GM21390 (cell line): ENCODE data around the gene PRDM15.
A peak's percentile ranks its signal among the peaks of the same experiment; 100 is the strongest.

Source experiments
- ATAC-seq: cut with Tn5 transposase; IDR thresholded peaks from one replicate; pipeline ENCODE4 v1.9.1; 2021; ENCODE audit not compliant: unreplicated experiment

The PRDM15 gene

DNA sequence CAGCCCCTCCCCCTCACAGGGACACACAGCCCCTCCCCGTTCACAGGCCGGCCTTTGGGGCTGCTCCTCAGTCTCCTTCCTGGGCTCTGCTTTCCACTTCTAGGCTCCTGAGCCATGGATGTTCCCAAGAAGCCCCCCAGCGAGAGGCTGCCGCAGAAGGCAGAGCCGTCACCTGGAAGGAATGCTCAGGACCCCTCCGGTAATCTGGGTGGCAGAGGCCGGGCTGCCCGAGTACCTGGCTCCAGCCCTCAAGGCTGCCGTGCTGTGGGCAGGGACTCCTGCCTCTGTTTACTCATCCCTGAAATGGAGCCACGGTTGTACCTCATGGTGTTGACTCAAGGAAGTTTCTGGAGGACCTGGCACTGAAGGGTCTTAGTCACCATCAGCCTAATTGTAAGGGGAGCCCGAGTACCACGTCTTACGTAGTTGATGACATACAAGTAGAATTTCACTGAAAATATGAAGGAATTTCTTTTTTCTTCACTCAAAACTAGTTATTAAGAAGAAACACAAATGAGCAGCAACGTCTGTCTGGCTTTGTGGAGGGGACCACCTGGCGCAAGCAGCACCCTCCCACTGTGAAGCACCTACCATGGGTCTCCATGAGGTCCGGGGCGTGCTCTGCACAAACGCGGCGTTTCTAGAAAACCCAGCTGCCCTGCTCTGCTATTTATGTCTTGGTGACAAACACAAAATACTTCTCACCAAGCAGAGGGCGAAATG is 33.7 kb downstream of the PRDM15 start:
- ATAC-seq: no peak

DNA sequence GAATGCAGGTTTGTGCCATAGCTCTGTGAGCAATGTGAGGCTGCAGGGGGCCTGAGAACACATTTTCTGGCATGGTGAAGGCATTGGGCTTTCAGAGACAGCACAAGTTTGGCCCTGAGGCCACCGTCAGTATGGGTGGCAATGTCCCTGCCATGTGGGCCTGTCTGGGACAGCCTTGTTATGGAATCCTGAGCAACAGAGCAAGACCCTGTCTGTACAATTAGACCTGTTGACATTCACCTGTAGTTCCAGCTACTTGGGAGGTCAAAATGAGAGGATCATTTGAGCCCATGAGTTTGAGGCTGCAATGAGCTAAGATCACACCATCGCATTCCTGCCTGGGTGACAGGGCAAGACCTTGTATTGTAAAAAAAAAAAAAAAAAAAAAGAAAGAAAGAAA is 35.6 kb downstream of the PRDM15 start:
- ATAC-seq: no peak

DNA sequence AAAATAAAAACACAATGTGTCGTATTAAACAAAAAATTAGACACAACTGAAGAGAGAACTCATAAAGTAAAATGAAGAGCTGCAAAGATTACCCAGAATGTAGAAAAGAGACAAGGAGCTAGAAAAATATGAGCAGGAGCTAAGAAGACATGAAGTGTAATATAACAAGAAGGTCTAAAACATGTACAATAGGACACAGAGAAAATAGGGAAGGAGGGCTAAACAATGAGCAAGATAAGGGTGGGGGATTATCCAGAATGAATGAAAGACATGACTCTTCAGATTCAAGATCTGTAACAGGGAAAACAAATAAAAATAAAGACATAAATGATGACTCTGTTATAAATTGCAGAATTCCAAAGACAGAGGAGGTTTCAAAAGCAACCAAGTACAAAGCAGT is 38.3 kb downstream of the PRDM15 start:
- ATAC-seq: no peak

DNA sequence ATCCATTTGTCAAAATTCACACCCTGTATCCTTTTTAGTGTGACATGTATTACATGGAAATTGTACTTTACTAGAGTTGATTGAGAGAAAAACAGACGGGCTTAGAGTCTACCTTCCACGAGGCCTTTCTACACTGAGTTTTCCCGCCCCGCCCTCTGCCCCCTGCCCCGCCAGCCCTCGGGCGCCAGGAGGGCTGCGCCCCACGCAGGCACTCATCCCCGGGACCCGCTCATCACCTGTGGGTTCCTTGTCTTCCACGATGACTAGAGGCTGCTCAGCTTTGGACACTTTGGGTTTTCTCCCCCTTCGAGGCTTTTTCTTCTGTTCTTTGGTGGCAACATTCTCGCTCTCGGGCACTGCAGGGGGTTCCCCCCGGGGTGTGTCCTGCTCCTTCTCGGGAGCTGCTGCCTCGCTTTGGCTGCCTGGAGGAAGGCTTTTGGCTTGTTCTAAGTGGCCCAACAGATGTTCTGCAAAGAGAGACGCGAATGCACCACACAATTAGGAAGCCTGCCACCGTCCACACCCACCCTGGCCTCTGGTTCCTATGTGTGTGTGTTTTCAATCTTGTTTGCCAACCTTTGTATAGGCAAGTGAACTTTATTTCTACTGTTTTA is 39.6 kb downstream of the PRDM15 start:
- no peak for ATAC-seq

DNA sequence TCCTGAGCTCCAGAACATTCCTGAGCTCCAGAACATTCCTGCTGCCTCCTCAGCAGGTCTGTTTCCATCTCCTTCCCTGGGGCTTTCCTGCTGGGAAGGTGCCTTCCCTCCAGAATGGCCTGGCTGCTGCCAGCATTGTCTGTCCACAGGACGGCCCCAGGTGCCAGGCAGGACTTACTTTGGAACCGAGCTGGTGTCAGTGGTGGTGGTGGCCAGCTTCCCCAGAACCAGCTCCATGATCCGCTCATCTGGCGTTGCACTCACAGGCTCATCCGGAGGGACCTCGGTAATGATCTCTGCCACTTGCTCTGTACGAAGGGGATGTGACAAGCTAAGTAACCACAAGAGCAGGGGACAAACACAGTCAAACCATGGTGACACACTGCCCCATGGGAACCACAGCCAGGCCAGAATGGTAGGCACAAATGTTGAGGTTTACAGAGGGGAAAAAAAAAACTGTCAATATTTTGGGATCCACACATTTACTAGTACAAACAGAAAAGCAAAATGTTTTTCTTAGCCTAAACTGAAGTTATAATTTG is 41.3 kb downstream of the PRDM15 start:
- no peak for ATAC-seq

DNA sequence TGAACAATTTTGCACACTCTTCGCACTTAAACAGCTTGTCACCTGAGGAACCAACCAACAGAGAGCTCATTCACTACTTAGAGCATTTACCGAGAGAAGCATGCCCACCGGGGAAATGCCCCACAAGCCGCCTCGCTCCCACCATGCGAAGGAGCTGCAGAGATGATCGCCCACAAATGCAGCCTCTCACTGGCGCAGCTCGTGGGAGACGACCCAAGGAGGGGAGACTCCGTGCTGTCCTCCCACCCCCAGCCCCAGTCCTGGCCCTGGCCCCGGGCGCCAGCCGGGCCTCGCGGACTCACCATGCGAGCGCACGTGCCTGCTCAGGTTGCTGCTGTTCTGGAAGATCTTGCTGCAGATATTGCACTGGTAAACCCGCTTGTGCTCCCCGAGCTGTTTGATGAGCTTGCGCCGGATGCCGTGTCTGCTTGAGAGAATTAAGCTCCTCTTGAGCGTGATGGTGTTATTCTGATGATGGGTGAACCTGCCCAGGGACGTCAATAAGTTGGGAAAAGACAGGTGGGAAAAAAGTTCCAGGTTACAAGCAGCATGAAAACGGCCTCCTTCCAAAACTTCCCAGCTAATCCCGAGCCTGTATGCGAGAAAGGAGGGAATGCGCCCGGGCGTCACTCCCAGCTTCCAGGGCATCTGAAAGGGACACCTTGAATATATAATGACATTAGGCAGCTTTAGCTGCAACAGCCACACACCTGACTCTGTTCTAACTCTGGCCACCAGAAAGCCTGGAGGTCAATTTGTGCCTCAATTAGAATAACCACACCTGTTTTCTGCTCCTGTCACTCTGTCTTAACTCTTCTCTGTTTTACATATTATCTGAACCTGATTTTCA is 42.8 kb downstream of the PRDM15 start:
- no peak for ATAC-seq

DNA sequence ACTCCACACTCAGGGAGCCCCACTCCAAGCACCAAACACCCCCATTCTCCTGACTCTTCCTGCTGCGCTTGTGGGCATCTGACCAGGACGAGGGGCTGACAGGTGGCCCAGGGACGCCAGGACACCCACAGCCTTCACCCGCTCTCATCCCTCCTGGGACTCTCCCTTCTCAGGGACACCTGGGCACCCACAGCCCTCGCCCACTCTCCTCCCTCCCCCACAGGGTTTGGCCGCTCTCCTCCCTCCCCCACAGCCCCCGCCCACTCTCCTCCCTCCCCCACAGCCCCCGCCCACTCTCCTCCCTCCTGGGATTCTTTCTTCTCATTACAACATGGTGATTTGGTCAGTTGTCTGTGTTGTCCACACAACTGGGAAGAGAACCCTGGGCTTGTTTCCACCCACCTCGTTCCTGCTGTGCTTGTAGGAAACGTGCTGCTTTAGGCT is 43.4 kb downstream of the PRDM15 start:
- ATAC-seq: no peak

DNA sequence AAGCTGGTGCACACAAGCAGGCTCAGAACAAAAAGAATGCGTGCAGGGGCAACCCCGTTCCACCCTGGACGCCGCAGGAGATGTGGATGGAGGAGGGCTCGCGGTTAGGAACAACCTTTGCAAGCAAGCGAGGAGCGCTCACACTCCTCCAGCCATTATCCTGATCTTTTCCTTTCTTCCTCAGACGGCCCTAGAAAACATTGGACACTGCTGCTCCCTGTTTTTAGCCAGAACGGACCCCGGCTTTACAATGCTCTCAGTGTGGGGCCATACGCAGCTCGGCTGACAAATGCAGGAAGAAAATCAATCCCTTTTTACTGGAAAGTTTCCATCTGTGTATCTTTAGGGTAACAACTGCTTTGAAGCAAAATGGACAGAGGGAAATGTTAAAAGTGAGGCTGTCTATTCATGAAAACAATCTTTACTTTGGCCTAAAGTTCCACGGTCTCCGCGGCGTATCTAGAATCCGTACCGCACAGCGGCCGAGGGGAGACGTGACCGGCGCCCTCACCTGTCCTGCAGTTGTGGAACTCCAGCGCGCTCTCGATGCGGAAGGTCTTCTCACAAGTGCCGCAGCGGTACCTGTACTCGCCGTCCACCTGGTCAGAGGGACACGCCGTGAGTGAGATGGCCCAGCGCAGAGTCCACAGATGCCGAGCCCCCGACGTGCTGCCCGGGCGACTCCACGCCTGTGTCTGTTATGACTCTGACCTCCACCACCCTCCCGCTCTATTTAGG is 44.0 kb downstream of the PRDM15 start:
- no peak for ATAC-seq

DNA sequence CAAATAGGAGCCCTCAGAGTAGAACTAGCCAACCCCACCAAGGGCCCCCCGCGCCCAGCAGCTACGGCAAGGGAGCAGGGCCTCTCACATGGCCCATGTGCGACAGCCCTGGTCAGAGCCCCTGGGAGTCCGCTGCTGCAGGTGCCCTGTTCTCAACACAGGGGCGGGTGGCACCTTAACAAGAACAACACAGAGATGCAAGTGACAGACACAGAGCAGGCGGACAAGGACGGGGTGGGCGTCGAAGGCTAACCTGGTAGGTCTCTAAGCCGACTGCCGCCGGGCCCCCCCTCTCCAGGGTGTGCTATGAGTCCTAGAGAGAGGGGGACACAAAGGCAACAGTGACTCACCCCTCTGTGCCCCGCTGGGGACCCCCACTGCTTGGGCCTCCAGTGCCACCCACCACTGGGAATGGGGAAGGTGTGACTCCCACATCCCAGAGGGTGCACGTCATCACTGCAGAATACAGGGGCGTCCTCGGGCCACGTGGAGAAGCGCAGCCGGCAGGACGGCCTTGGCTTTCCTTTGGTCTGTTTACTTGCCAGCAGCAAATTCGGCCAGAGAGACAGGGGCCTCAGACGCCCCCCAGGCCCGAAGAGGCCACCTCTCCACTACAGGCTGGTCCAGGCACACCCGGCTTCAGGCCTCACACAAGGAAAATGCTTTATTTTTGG is 44.8 kb downstream of the PRDM15 start:
- ATAC-seq: no peak

DNA sequence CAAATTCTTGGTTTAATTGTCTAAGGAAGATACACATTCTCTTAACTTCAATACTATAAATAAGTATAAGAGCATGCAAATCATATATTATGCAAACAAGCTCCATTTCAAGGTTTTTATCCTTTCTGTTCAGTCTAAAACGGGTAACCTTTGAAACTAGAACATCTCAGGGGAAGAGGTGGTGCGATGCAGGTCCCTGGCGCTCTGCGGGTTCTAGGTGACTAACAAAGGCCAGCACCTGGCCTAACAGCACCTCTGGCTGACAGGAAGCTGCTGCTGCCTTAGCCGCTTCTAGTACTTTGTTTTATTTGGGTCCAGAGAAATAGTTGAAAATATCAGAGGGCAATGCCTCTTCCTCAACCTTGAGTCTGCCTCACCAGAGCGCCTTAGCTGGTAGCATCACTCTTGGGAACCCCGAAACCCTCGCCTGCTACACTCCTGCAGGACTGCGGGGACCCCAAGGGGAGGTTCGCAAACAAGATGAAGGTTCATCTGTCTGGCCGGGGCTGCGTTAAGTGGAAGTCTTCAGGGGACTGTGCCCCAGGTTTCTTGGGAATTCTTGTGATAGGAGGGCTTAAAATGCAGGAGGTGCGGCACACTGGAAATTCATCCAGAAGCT is 45.5 kb downstream of the PRDM15 start:
- peak; percentile 71 for ATAC-seq

DNA sequence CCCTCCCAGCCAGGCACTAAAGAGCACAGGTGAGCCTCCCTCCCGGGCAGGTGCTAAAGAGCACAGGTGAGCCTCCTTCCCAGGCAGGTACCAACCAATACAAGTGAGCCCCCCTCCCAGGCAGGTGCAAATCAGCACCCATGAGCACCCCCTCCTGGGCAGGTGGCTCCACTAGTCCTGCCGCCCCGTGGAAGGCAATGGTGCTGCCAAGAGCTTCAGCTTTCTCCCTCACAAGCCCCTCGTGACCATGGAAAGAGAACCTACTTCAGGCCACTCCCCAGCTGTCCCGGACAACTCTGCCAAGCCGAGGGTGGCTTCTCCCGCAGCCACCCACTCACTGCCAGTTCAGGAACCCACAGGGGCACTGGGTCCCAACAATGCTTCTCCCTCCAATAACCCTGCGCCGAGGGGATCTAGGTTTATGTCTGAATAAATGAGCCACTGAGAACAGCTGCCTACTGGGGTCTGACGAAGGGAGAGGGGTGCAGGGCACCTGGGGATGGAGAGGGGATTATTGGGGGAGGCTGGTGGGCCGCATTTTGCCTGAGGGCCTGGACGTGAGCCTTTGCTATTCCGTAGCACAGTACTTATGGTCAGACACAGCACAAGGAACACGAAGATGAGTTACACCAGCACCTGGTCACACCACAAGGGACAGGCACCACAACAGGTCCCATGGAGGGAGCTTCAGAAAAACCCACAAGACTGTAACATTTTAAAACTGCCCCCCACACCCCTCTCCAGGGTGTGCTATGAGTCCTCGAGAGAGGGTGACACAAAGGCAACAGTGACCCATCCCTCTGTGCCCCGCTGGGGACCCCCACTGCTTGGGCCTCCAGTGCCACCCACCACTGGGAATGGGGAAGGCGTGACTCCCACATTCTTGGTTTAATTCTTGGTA is 46.3 kb downstream of the PRDM15 start:
- peak; percentile 63 for ATAC-seq

DNA sequence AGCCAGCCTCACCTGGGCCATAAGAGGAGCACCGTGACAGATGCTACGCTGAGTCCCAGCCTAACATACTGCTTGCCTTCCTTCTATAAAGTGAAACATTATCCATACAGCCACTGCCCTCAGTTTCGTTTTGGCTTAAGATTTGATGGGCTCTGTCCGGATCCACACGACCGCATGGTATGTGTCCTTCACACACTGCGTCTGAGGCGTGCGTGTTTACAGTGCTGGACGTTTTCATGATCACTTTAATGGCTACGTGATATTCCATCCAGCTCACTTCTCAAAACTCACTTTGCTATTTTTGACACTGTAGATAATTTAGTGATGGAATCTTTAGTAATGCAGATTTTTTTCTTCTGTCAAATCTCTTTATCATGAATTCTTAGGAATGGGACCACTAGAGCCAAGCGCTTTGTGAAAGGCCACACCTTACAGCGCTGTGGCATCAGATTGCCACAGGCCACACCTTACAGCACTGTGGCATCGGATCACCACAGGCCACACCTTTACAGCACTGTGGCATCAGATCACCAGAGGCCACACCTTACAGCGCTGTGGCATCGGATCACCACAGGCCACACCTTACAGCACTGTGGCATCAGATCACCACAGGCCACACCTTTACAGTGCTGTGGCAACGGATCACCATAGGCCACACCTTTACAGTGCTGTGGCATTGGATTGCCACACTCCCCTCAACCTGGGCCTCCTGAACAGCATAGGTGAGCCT is 47.1 kb downstream of the PRDM15 start:
- ATAC-seq: no peak

DNA sequence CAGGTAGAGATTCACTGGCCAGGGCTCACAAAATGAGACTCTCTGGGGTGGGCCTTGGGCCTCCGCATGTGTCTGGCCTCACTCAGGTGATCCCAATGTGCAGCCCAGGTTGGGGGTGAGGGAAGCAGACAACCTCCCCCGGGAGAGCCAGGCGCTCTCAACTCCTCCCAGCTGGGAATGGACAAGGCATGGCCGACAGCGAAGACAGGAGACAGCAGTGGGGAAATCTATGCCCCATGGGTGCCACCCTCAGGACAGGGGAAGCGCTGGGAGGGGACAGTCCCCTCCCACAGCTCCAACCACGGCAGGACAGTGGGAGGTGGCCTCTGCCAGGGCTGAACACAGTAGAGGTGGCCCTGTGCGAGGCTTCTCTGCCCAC is 47.7 kb downstream of the PRDM15 start:
- no peak for ATAC-seq

DNA sequence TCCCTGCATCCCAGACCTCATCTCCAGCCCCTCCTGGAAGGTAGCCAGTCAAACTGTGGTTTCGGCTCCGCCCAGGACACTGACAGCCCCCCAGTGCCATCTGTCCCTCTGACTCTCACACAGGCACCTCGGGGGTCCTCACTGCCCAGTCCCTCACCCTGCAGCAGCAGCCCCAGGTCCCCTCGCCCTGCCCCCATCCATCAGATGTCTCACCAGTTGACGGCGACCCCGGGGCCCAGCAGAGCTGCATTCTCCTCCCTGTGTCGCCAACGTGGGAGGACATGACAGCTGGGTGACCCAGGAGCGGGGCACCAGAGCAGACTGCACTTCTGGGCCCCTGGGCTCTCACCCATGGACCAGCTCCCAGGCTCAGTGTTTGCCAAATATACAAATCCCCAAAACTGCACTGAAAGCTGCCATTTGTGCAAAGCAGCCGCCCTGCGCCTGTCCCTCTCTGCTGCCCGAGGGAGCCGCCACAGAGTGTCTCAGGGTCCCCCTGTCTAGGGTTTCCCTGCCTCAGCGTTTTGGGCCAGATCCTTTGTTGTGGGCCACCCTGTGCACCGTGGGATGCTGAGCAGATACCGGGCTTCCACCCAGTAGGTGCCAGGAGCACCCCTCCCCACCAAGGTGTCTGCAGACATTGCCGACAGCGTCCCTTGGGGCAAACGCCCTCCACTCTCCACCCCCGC is 48.2 kb downstream of the PRDM15 start:
- ATAC-seq: no peak

DNA sequence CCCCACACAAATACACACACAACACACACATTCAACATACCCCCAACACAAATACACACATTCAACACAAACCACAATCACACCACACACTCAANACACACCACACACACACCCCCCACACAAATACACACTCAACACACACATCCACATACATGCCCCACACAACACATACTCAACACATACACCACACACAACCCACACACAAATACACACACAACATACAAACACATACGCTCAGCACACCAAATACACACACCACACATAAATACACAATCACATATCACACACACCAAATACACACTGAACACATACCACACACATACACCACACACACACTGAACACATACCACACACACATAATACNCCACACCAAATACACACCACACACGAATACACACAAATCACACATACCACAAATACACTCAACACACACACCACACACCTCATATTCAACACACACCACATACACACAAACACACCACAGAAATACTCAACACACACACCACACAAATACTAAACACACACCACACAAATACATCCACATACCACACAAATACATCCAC is 48.9 kb downstream of the PRDM15 start:
- no peak for ATAC-seq

DNA sequence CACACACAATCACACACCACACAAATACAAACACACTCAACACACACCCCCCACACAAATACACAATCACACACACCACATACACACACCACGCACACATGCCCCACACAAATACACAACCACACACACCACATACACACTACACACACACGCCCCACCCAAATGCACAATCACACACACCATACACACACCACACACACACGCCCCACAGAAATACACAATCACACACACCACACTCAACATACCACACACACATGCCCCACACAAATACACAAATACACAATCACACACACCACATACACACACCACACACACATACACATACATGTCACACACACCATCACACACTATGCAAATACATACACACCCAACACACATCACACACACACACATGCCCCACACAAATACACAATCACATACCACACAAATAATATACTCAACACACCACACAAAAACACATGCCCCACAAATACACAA is 50.2 kb downstream of the PRDM15 start:
- ATAC-seq: no peak
